ENCODE data around the gene ALX3.

- no peak for TF ChIP-seq YY1 (IDR thresholded peaks at IDR 0.05; ENCODE audit: insufficient read depth, insufficient read length)
- no peak for TF ChIP-seq SUZ12 (IDR thresholded peaks at IDR 0.05; ENCODE audit: extremely low read depth, insufficient read depth, insufficient read length)
- no peak for TF ChIP-seq ZNF274 (IDR thresholded peaks at IDR 0.05; ENCODE audit: low read depth, low read length)
Measured at GRCh38 chr1:110118636-110119396, 48.3 kb upstream of the ALX3 start.

Measured in NT2/D1 (cell line).